GM21423 (cell line): ENCODE data around the gene SLC35A2.
A peak's percentile ranks its signal among the peaks of the same experiment; 100 is the strongest.

Experiments used
- ATAC-seq: cut with Tn5 transposase; IDR thresholded peaks from one replicate; pipeline ENCODE4 v1.9.1; 2021; ENCODE audit warnings: mild to moderate bottlenecking, moderate library complexity; ENCODE audit not compliant: unreplicated experiment

SLC35A2 gene

GRCh38 chrX:48911412-48912182, at the start of gene SLC35A2:
Gene SLC35A2, minus strand, starts transcription at chrX:48911646. Its CDS starts 10 bp downstream, at chrX:48911636.
- ATAC-seq, result peak; percentile 61

GRCh38 chrX:48960291-48960690, 48.8 kb upstream of the SLC35A2 start:
- no peak for ATAC-seq

- no peak for ATAC-seq
Observed at GRCh38 chrX:48958635-48959094, 47.2 kb upstream of the SLC35A2 start.

GRCh38 chrX:48957827-48958634, 46.6 kb upstream of the SLC35A2 start:
- ATAC-seq, result peak; percentile 81

- ATAC-seq, result peak; percentile 29
Observed at GRCh38 chrX:48957477-48957826, 46.0 kb upstream of the SLC35A2 start, which contains the start of gene OTUD5. Gene OTUD5, minus strand, starts transcription at chrX:48957607. Its CDS starts 37 bp downstream, at chrX:48957570.

- ATAC-seq, result no peak
Observed at GRCh38 chrX:48956728-48957414, 45.4 kb upstream of the SLC35A2 start.

- ATAC-seq, result no peak
Observed at GRCh38 chrX:48948589-48948988, 37.1 kb upstream of the SLC35A2 start.

- no peak for ATAC-seq
Observed at GRCh38 chrX:48945517-48946348, 34.3 kb upstream of the SLC35A2 start.

GRCh38 chrX:48942895-48943294, 31.4 kb upstream of the SLC35A2 start:
- ATAC-seq, result no peak

GRCh38 chrX:48940404-48940955, 29.0 kb upstream of the SLC35A2 start:
- no peak for ATAC-seq

GRCh38 chrX:48939524-48940228, 28.2 kb upstream of the SLC35A2 start:
- ATAC-seq, result peak; percentile 34

- ATAC-seq, result peak; percentile 42
Observed at GRCh38 chrX:48938721-48939425, 27.4 kb upstream of the SLC35A2 start.

GRCh38 chrX:48937054-48937907, 25.8 kb upstream of the SLC35A2 start:
- ATAC-seq, result peak; percentile 52

GRCh38 chrX:48936429-48937053, 25.1 kb upstream of the SLC35A2 start:
- ATAC-seq, result peak; percentile 0

GRCh38 chrX:48935301-48935670, 23.8 kb upstream of the SLC35A2 start:
- ATAC-seq, result no peak

GRCh38 chrX:48934581-48935300, 23.3 kb upstream of the SLC35A2 start:
- no peak for ATAC-seq

GRCh38 chrX:48933757-48934156, 22.3 kb upstream of the SLC35A2 start:
- no peak for ATAC-seq
